GM12878 (cell line): ENCODE measurements around the gene MLLT3.

Source experiments
- ATF2 ChIP-seq: IDR thresholded peaks from 2 replicates; pipeline ENCODE4 v1.6.1; 2012; ENCODE audit warnings: low read length, inconsistent platforms
- ATF3 ChIP-seq: IDR thresholded peaks from 2 replicates; pipeline ENCODE4 v1.6.1; 2011; ENCODE audit warnings: low read depth, mild to moderate bottlenecking, low read length, moderate library complexity, borderline replicate concordance; ENCODE audit errors: extremely low read depth
- BCLAF1 ChIP-seq: fragments of 450-650 bp; IDR thresholded peaks from 2 replicates; pipeline ENCODE4 v1.6.1; 2017; ENCODE audit warnings: antibody characterized with exemption, mild to moderate bottlenecking, moderate library complexity
- CTCF ChIP-seq, 3 experiments: IDR thresholded peaks in 2 of 3; conservative IDR thresholded peaks in 1 of 3; 2 replicates each; pipeline ENCODE4 v1.5.1; 2011; ENCODE audit warnings: low read depth in 3 of 3, low read length in 3 of 3, mild to moderate bottlenecking in 3 of 3, control low read depth in 2 of 3, moderate library complexity in 2 of 3, inconsistent platforms in 1 of 3, mixed read lengths in 1 of 3; ENCODE audit not compliant: control insufficient read depth in 2 of 3, insufficient read depth in 1 of 3; ENCODE audit errors: extremely low read depth in 1 of 3
- E2F4 ChIP-seq: IDR thresholded peaks from 2 replicates; pipeline ENCODE4 v1.6.1; 2012; ENCODE audit warnings: low read depth, low read length, improper control_type of control experiment
- EGR1 ChIP-seq, 2 experiments: IDR thresholded peaks; 1 replicate in 1 of 2; 2 replicates in 1 of 2; pipeline ENCODE4 v1.6.1; 2011 to 2012; ENCODE audit warnings: low read depth in 2 of 2, low read length in 2 of 2, borderline replicate concordance in 1 of 2, mild to moderate bottlenecking in 1 of 2, moderate library complexity in 1 of 2
- ELK1 ChIP-seq: IDR thresholded peaks from 2 replicates; pipeline ENCODE4 v1.6.1; 2012; ENCODE audit warnings: low read depth, low read length, improper control_type of control experiment
- JUND ChIP-seq: IDR thresholded peaks from 2 replicates; pipeline ENCODE4 v1.6.1; 2012; ENCODE audit warnings: low read depth, mild to moderate bottlenecking, low read length, improper control_type of control experiment, moderate library complexity
- MAX ChIP-seq: IDR thresholded peaks from 2 replicates; pipeline ENCODE4 v1.6.1; 2012; ENCODE audit warnings: low read depth, low read length, improper control_type of control experiment
- MYC ChIP-seq: IDR thresholded peaks from 2 replicates; pipeline ENCODE4 v1.6.1; 2011; ENCODE audit warnings: mild to moderate bottlenecking, low read length, moderate library complexity, inconsistent platforms; ENCODE audit not compliant: insufficient read depth, insufficient replicate concordance, insufficient read length, severe bottlenecking
- PAX8 ChIP-seq: fragments of 450-650 bp; IDR thresholded peaks from 2 replicates; pipeline ENCODE4 v1.6.1; 2017; ENCODE audit warnings: mild to moderate bottlenecking, moderate library complexity
- POLR2AphosphoS5 ChIP-seq: IDR thresholded peaks from 2 replicates; pipeline ENCODE4 v1.6.1; 2011; ENCODE audit warnings: mild to moderate bottlenecking, low read length, inconsistent platforms
- RAD21 ChIP-seq: IDR thresholded peaks from 2 replicates; pipeline ENCODE4 v1.6.1; 2011; ENCODE audit warnings: mild to moderate bottlenecking, low read depth, low read length, moderate library complexity; ENCODE audit not compliant: insufficient read depth
- ZBTB11 ChIP-seq: fragments of 450-650 bp; formaldehyde crosslinking; IDR thresholded peaks from 2 replicates; pipeline ENCODE4 v1.5.0; 2022; ENCODE audit warnings: mild to moderate bottlenecking, missing genetic modification characterization

GRCh38 chr9:20376731-20377375 lies 245.4 kb downstream of the MLLT3 start:
- no peak for TF ChIP-seq MYC
- TF ChIP-seq ATF3: no peak
- no peak for TF ChIP-seq ELK1
- no peak for TF ChIP-seq CTCF (IDR thresholded peaks at IDR 0.05 in 2 of 3, conservative IDR thresholded peaks at IDR 0.05 in 1 of 3; ENCODE audit: control insufficient read depth in 2 of 3, extremely low read depth in 1 of 3, insufficient read depth in 1 of 3, low read depth in 3 of 3, low read length in 3 of 3)
- TF ChIP-seq RAD21: no peak
- TF ChIP-seq BCLAF1: no peak
- no peak for TF ChIP-seq E2F4
- no peak for TF ChIP-seq POLR2AphosphoS5
- TF ChIP-seq PAX8: no peak
- no peak for TF ChIP-seq ZBTB11 (CRISPR knock-in tag)
- no peak for TF ChIP-seq MAX
- TF ChIP-seq ATF2: no peak
- no peak for TF ChIP-seq JUND
- no peak for TF ChIP-seq EGR1 (IDR thresholded peaks at IDR 0.05; ENCODE audit: borderline replicate concordance in 1 of 2, low read depth in 2 of 2, low read length in 2 of 2)
